HepG2 (cell line): ENCODE measurements around the gene MYCBPAP. TPM values are rescaled to one million over a fixed set of nuclear protein-coding genes. Genes with fewer than 3 reads are reported as not detected.

Experiments
- HMGXB4 ChIP-seq, 2 experiments: sonication (generic) in 1 of 2; formaldehyde crosslinking in 1 of 2; IDR thresholded peaks; 2 replicates each; pipeline versions ENCODE4 v1.4.0 to v1.6.1; 2018 to 2020; ENCODE audit warnings: missing genetic modification reagents in 2 of 2, borderline replicate concordance in 1 of 2, low read depth in 1 of 2, mild to moderate bottlenecking in 1 of 2, missing biosample characterization in 1 of 2
- JUND ChIP-seq: sonication (generic); formaldehyde crosslinking; IDR thresholded peaks from 2 replicates; pipeline ENCODE4 v1.8.0; 2022; ENCODE audit warnings: mild to moderate bottlenecking, missing genetic modification reagents
- KDM5B ChIP-seq: sonication (generic); formaldehyde crosslinking; IDR thresholded peaks from 2 replicates; pipeline ENCODE4 v1.4.0; 2020; ENCODE audit warnings: missing genetic modification reagents, mild to moderate bottlenecking, borderline replicate concordance
- MATR3 ChIP-seq: sonication (generic); formaldehyde crosslinking; IDR thresholded peaks from 2 replicates; pipeline ENCODE4 v1.4.0; 2020; ENCODE audit warnings: missing genetic modification reagents
- MTA3 ChIP-seq: sonication (generic); formaldehyde crosslinking; IDR thresholded peaks from 2 replicates; pipeline ENCODE4 v1.4.0; 2020; ENCODE audit warnings: missing genetic modification reagents
- MXI1 ChIP-seq: IDR thresholded peaks from 3 replicates; pipeline ENCODE4 v1.6.1; 2012; ENCODE audit warnings: low read depth, low read length, inconsistent platforms, borderline replicate concordance
- NCOA2 ChIP-seq: sonication (generic); formaldehyde crosslinking; IDR thresholded peaks from 2 replicates; pipeline ENCODE4 v1.8.0; 2022; ENCODE audit warnings: inconsistent platforms
- PAX8 ChIP-seq: sonication (generic); formaldehyde crosslinking; IDR thresholded peaks from 2 replicates; pipeline ENCODE4 v1.8.0; 2022; ENCODE audit warnings: mild to moderate bottlenecking, missing genetic modification reagents, borderline replicate concordance
- PLSCR1 ChIP-seq: sonication (generic); formaldehyde crosslinking; IDR thresholded peaks from 2 replicates; pipeline ENCODE4 v1.5.0; 2020; ENCODE audit warnings: missing genetic modification reagents, mild to moderate bottlenecking, borderline replicate concordance
- PPARG ChIP-seq: conservative IDR thresholded peaks from 2 replicates; pipeline ENCODE4 v1.6.1; 2016; ENCODE audit warnings: missing biosample characterization, missing genetic modification reagents
- RBM22 ChIP-seq: fragments of 200-400 bp; formaldehyde crosslinking; optimal IDR thresholded peaks from 2 replicates; pipeline ENCODE3; 2017; ENCODE audit warnings: mild to moderate bottlenecking, low read length, moderate library complexity
- RELA ChIP-seq: sonication (generic); formaldehyde crosslinking; IDR thresholded peaks from 2 replicates; pipeline ENCODE4 v1.4.0; 2020; ENCODE audit warnings: missing genetic modification reagents
- SPEN ChIP-seq: sonication (generic); formaldehyde crosslinking; IDR thresholded peaks from 2 replicates; pipeline ENCODE4 v1.5.1; 2020; ENCODE audit warnings: low read depth, mild to moderate bottlenecking, missing genetic modification reagents
- SRSF9 ChIP-seq: fragments of 200-400 bp; formaldehyde crosslinking; IDR thresholded peaks from 2 replicates; pipeline ENCODE4 v1.6.1; 2018; ENCODE audit warnings: borderline replicate concordance, mild to moderate bottlenecking, low read depth, low read length; ENCODE audit not compliant: insufficient read depth, poor library complexity, severe bottlenecking
- YEATS4 ChIP-seq: sonication (generic); formaldehyde crosslinking; IDR thresholded peaks from 2 replicates; pipeline ENCODE4 v1.4.0; 2020; ENCODE audit warnings: missing genetic modification reagents, borderline replicate concordance
- ZFP1 ChIP-seq: IDR thresholded peaks from 2 replicates; pipeline ENCODE4 v1.6.1; 2016
- ZFP91 ChIP-seq: sonication (generic); formaldehyde crosslinking; IDR thresholded peaks from 2 replicates; pipeline ENCODE4 v1.9.0; 2022; ENCODE audit warnings: missing genetic modification reagents, mild to moderate bottlenecking, borderline replicate concordance
- ZNF232 ChIP-seq: sonication (generic); formaldehyde crosslinking; IDR thresholded peaks from 2 replicates; pipeline ENCODE4 v1.4.0; 2020; ENCODE audit warnings: missing genetic modification reagents, borderline replicate concordance
- ZNF317 ChIP-seq: sonication (generic); formaldehyde crosslinking; IDR thresholded peaks from 2 replicates; pipeline ENCODE4 v1.5.0; 2020; ENCODE audit warnings: mild to moderate bottlenecking, missing genetic modification reagents
- ZNF550 ChIP-seq: sonication (generic); formaldehyde crosslinking; IDR thresholded peaks from 2 replicates; pipeline ENCODE4 v1.4.0; 2020; ENCODE audit warnings: mild to moderate bottlenecking, missing genetic modification reagents, borderline replicate concordance
- ZNF576 ChIP-seq: sonication (generic); formaldehyde crosslinking; IDR thresholded peaks from 2 replicates; pipeline ENCODE4 v1.4.0; 2020; ENCODE audit warnings: mild to moderate bottlenecking, missing genetic modification reagents
- ZNF841 ChIP-seq: sonication (generic); formaldehyde crosslinking; IDR thresholded peaks from 2 replicates; pipeline ENCODE4 v1.8.1; 2023; ENCODE audit warnings: missing genetic modification reagents, borderline replicate concordance
- ZNF878 ChIP-seq: sonication (generic); formaldehyde crosslinking; IDR thresholded peaks from 2 replicates; pipeline ENCODE4 v1.8.1; 2023; ENCODE audit warnings: mild to moderate bottlenecking, missing genetic modification reagents, moderate library complexity
- polyA plus RNA-seq, 8 experiments: library from polyadenylated mRNA; depleted of rRNA in 3 of 8; stranded (reverse) in 7 of 8; unstranded in 1 of 8; fragments of >200 nt; fragmentation: Illumina TruSeq in 4 of 8; extraction: Trizol in 4 of 8; gene quantifications; 2 replicates each; pipeline versions ENCODE4 v1.2.1 to v1.2.3, GENCODE V29; 2011 to 2016; ENCODE audit warnings: low read depth in 4 of 8, missing spikeins in 1 of 8, mixed read lengths in 1 of 8; ENCODE audit not compliant: insufficient read depth in 1 of 8
- total RNA-seq, 5 experiments: library from RNA; depleted of rRNA; stranded (reverse); fragments of >200 nt; fragmentation: Illumina TruSeq; extraction: Trizol; gene quantifications; 2 replicates each; pipeline ENCODE4 v1.2.3, GENCODE V29; 2016; ENCODE audit warnings: low read depth in 1 of 5

Gene MYCBPAP
- total and polyA plus RNA-seq, 2 of the 13 experiments (the other 11 are each of a cell fraction or from before 2014, with no cell fraction given): 0.22 to 0.24 TPM

GRCh38 chr17:50478391-50479381 lies 29.6 kb upstream of the MYCBPAP start, which contains the start of gene RSAD1 (continued):
- TF ChIP-seq ZNF550 (CRISPR knock-in tag) (no peak), HMGXB4 (CRISPR knock-in tag; IDR thresholded peaks at IDR 0.05; ENCODE audit: borderline replicate concordance in 1 of 2, low read depth in 1 of 2) (peak; percentile 97 to 98), ZNF232 (peak; percentile 89; the same call in 1 of the 2 replicates), YEATS4 (peak; percentile 94), PAX8 (no peak), SPEN (CRISPR knock-in tag) (peak; percentile 95), ZNF317 (peak; percentile 41; the same call in 1 of the 2 replicates), ZNF576 (CRISPR knock-in tag) (peak; percentile 43; the same call in 1 of the 2 replicates), NCOA2 (CRISPR knock-in tag) (no peak; the same call in none of the 2 replicates), MATR3 (CRISPR knock-in tag) (no peak), ZNF878 (CRISPR knock-in tag) (no peak), RELA (peak; percentile 86), SRSF9 (no peak), MXI1 (peak; percentile 95; the same call in 2 of the 3 replicates), ZFP91 (CRISPR knock-in tag) (peak; percentile 91), ZNF841 (no peak), PPARG (CRISPR knock-in tag) (peak; percentile 72), JUND (CRISPR knock-in tag) (peak; percentile 28; the same call in 1 of the 2 replicates), RBM22 (no peak), KDM5B (CRISPR knock-in tag) (peak; percentile 91; the same call in 1 of the 2 replicates), ZFP1 (CRISPR knock-in tag) (no peak), PLSCR1 (CRISPR knock-in tag) (no peak), MTA3 (CRISPR knock-in tag) (no peak)
